T-cell (primary cell): Measurements from ENCODE around the gene C3AR1. TPM values are rescaled to one million over a fixed set of nuclear protein-coding genes. Genes with fewer than 3 reads are reported as not detected.
"Not testable (repeated sequence)": the region's sequence is repeated elsewhere in the genome, so short reads cannot be mapped to it uniquely, and the experiment has no call there.

ENCODE experiments used
- ATAC-seq, 4 experiments: fragments of 200-7000 bp in 3 of 4; fragments of 150-1000 bp in 1 of 4; cut with Tn5 transposase; replicated peaks in 1 of 4; 1 replicate in 3 of 4; 2 replicates in 1 of 4; pipeline ENCODE4 v1.10.0; 2021; ENCODE audit warnings: moderate library complexity in 3 of 4, mild to moderate bottlenecking in 2 of 4, moderate number of reproducible peaks in 1 of 4
- CTCF ChIA-PET, 2 donors: fragments of 300-600 bp; sonication (Branson Sonifier 250); formaldehyde crosslinking; loops; one replicate each; lab custom pipeline; 2022; ENCODE audit warnings: antibody characterized with exemption in 2 of 2; lab: Charles Lee
- POLR2A ChIA-PET, 2 donors: fragments of 300-600 bp; sonication (Branson Sonifier 250); formaldehyde crosslinking; loops; one replicate each; lab custom pipeline; 2022; ENCODE audit warnings: antibody characterized with exemption in 2 of 2; lab: Charles Lee
- DNase-seq, 35 experiments: peaks; one replicate each; pipeline versions ENCODE4 v3.0.0 to v3.0.0-alpha.2; 2013 to 2023
- H3K27ac ChIP-seq: one replicate; pipeline ENCODE4 v1.5.1; 2013; ENCODE audit warnings: low read length
- H3K27me3 ChIP-seq, 2 experiments: replicated peaks in 1 of 2; 1 replicate in 1 of 2; 2 replicates in 1 of 2; pipeline versions ENCODE4 v1.6.1 to v1.7.0; 2013; ENCODE audit warnings: low read length in 1 of 2, mixed read lengths in 1 of 2; ENCODE audit not compliant: control insufficient read depth in 2 of 2, insufficient read depth in 2 of 2; ENCODE audit errors: extremely low read depth in 1 of 2
- H3K36me3 ChIP-seq, 2 donors: 1 replicate in 1 of 2; 2 replicates in 1 of 2; pipeline versions ENCODE4 v1.6.1 to v1.7.0; 2013; ENCODE audit warnings: low read length in 1 of 2; ENCODE audit not compliant: control insufficient read depth in 2 of 2, insufficient read depth in 1 of 2; ENCODE audit errors: extremely low read depth in 1 of 2
- H3K4me1 ChIP-seq, 2 experiments: 1 replicate in 1 of 2; 2 replicates in 1 of 2; pipeline versions ENCODE4 v1.6.1 to v1.7.0; 2013; ENCODE audit warnings: low read length in 2 of 2, mixed read lengths in 1 of 2; ENCODE audit not compliant: insufficient read depth in 2 of 2, control insufficient read depth in 1 of 2; ENCODE audit errors: extremely low read depth in 1 of 2
- H3K4me3 ChIP-seq, 2 donors: 1 replicate in 1 of 2; 2 replicates in 1 of 2; pipeline versions ENCODE4 v1.5.1 to v1.7.0; 2013; ENCODE audit warnings: mild to moderate bottlenecking in 2 of 2, low read length in 1 of 2, moderate library complexity in 1 of 2; ENCODE audit not compliant: control insufficient read depth in 1 of 2; ENCODE audit errors: extremely low read depth in 1 of 2
- H3K9me3 ChIP-seq: 2 replicates; pipeline ENCODE4 v1.7.0; 2013
- H3K27ac Mint-ChIP-seq, 2 donors: one replicate each; pipeline ENCODE4 v1.8.0; 2020 to 2021; ENCODE audit warnings: mild to moderate bottlenecking in 2 of 2, mixed read lengths in 2 of 2
- H3K27me3 Mint-ChIP-seq, 2 donors: one replicate each; pipeline ENCODE4 v1.8.0; 2021 to 2022; ENCODE audit warnings: mixed read lengths in 2 of 2
- H3K36me3 Mint-ChIP-seq: one replicate; pipeline ENCODE4 v1.8.0; 2021; ENCODE audit warnings: mixed read lengths
- H3K4me1 Mint-ChIP-seq, 3 donors: one replicate each; pipeline ENCODE4 v1.8.0; 2020 to 2022; ENCODE audit warnings: mixed read lengths in 3 of 3, mild to moderate bottlenecking in 1 of 3
- H3K4me3 Mint-ChIP-seq, 3 donors: one replicate each; pipeline ENCODE4 v1.8.0; 2020 to 2022; ENCODE audit warnings: mild to moderate bottlenecking in 3 of 3, mixed read lengths in 3 of 3, moderate library complexity in 3 of 3
- H3K9me3 Mint-ChIP-seq, 3 donors: one replicate each; pipeline ENCODE4 v1.8.0; 2020 to 2022; ENCODE audit warnings: mixed read lengths in 3 of 3
- WGBS: methylation state at CpG from one replicate; pipeline ENCODE4 v1.1.5; 2013; ENCODE audit warnings: missing lambda C conversion rate; ENCODE audit not compliant: insufficient coverage; 5-methylcytosine and 5-hydroxymethylcytosine counted together
- total RNA-seq, 35 experiments: library from RNA in 6 of 35; stranded (reverse) in 6 of 35; fragments of 120-200 nt in 1 of 35; gene quantifications; one replicate each; pipeline versions ENCODE4 v1.2.1 to v1.2.4 and lab custom pipeline; 2013 to 2026

C3AR1 gene
- total RNA-seq, 5 donors from 2014 or later (not counting 1 experiment from before 2014, with no cell fraction given) = 0.68 to 5.1 (median 2.4) TPM

DNA sequence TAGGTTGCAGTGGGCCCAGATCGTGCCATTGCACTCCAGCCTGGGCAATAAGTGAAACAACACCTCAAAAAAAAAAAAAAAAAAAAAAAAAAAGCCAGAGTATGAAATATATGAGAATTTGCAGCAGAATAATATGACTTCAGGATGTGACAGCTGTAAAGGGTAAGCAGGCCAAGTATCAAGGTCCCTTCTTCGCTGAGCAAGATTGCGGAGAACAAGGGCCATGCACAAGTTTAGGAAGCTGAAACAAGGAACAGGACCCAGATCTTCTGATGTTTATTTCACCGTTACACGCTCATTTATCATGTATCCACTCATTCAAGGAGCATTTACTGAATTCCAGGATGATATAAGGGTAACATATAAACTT lies 34.3 kb downstream of the C3AR1 start:
- Histone ChIP-seq H3K27ac (peak overlapping the region; percentile 77), H3K9me3 (no peaks in the 10 kb centered on the region), H3K4me3 (peak overlapping the region; percentile 52 to 82), H3K27me3 (no peaks in the 10 kb centered on the region), H3K4me1 (peaks cover 11 to 58% of the 10 kb centered on the region in 2 experiments), H3K36me3 (peaks cover 0 to 3% of the 10 kb centered on the region in 2 donors)
- Mint-ChIP-seq H3K27ac (peak overlapping the region; percentile 89 to 91), H3K4me1 (peaks cover 42 to 50% (median 46%) of the 10 kb centered on the region in 3 donors), H3K27me3 (no peaks in the 10 kb centered on the region), H3K4me3 (peak overlapping the region; percentile 82 to 88 (median 85)), H3K9me3 (no peaks in the 10 kb centered on the region), H3K36me3 (no peaks in the 10 kb centered on the region)
- CTCF ChIA-PET = interaction anchor here (0.5 to 1.0 kb wide), 4 partner anchors 9 to 169 kb away, joined by 3 to 4 read pairs (median 3); no protein-coding TSS in a partner anchor
- POLR2A ChIA-PET = no interaction called here
- peak in 1 of 35 experiments; percentile 38 for DNase-seq
- ATAC-seq = no peak
- no CpG with 5 or more reads among the region's 5 CpGs for WGBS

DNA sequence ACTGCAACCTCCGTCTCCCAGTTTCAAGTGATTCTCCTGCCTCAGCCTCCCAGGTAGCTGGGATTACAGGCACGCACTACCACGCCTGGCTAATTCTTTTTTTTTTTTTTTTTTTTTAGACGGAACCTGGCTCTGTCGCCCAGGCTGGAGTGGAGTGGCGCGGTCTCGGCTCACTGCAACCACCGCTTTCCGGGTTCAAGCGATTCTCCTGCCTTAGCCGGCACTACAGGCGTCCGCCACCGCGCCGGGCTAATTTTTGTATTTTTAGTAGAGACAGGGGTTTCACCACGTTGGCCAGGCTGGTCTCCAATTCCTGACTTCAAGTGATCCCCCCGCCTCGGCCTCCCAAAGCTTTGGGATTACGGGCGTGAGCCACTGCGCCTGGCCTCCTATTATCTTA lies 35.1 kb downstream of the C3AR1 start:
- H3K27ac Mint-ChIP-seq, H3K27me3 ChIP-seq, H3K27me3 Mint-ChIP-seq, H3K9me3 Mint-ChIP-seq, H3K4me3 ChIP-seq, H3K27ac ChIP-seq, DNase-seq, H3K36me3 ChIP-seq, CTCF ChIA-PET, ATAC-seq, H3K36me3 Mint-ChIP-seq, H3K9me3 ChIP-seq: not testable (repeated sequence)
- H3K4me1 Mint-ChIP-seq = peaks cover 42 to 48% (median 42%) of the 10 kb centered on the region in 3 donors
- peaks cover 12 to 51% of the 10 kb centered on the region in 2 experiments for H3K4me1 ChIP-seq
- 100% methylated on average over 1 of the region's 23 CpGs for WGBS
- H3K4me3 Mint-ChIP-seq = peak overlapping the region in 2 of 3 donors; percentile 39 to 88
- POLR2A ChIA-PET = interaction anchor here in 1 of 2 donors (0.7 kb wide), 1 partner anchor 51 kb away, joined by 9 read pairs; no protein-coding TSS in a partner anchor

DNA sequence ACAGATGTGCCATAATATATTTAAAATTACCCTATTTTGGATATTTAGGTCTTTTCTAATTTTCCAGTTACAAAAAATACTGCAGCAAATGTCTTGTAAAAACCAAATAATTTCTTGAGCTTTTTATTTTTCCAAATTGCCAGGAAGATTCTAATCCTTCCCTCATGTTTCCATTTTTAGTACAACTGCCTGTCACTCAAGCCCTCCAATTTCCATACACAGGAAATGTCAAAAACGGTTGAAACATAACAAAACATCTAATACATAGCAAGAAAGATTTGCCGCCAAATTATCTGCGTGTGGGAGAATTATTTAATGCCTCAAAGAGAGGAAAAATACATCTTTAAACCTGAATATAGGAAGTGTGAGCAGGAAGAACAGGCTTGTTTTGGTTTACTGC lies 36.0 kb downstream of the C3AR1 start:
- Mint-ChIP-seq H3K27ac (no peak overlapping the region), H3K27me3 (no peaks in the 10 kb centered on the region), H3K4me3 (no peak overlapping the region), H3K4me1 (peaks cover 35 to 41% (median 36%) of the 10 kb centered on the region in 3 donors), H3K9me3 (no peaks in the 10 kb centered on the region), H3K36me3 (no peaks in the 10 kb centered on the region)
- no peak overlapping the region for H3K4me3 ChIP-seq
- WGBS = 100% methylated on average over 1 of the region's 3 CpGs
- peaks cover 0 to under 1% of the 10 kb centered on the region in 2 donors for H3K36me3 ChIP-seq
- no peaks in the 10 kb centered on the region for H3K9me3 ChIP-seq
- no peak overlapping the region for H3K27ac ChIP-seq
- H3K4me1 ChIP-seq = peaks cover 12 to 51% of the 10 kb centered on the region in 2 experiments
- DNase-seq (no peak), ATAC-seq (no peak)
- ChIA-PET CTCF (interaction anchor here in 1 of 2 donors (0.5 kb wide), 1 partner anchor 63 kb away, joined by 3 read pairs; no protein-coding TSS in a partner anchor), POLR2A (interaction anchor here in 1 of 2 donors (0.7 kb wide), 1 partner anchor 51 kb away, joined by 9 read pairs; no protein-coding TSS in a partner anchor)
- H3K27me3 ChIP-seq = no peaks in the 10 kb centered on the region

DNA sequence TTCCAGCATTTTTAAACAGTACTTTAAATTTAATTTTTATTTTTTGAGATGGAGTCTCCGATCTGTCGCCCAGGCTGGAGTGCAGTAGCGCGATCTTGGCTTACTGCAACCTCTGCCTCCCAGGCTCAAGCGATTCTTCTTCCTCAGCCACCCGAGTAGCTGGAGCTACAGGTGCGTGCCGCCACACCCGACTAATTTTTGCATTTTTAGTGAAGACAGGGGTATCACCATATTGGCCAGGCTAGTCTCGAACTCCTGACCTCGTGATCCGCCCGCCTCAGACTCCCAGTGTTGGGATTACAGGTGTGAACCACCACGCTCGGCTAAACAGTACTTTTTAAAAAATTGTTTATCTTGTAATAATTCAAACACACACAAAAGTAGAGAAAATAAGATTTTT lies 37.9 kb downstream of the C3AR1 start:
- ChIA-PET POLR2A (interaction anchor here in 1 of 2 donors (0.6 to 1.3 kb wide), 3 partner anchors 38 to 94 kb away, joined by 3 to 17 read pairs (median 3); partner anchors contain the start of gene C3AR1), CTCF (interaction anchor here in 1 of 2 donors (1.4 to 1.7 kb wide), 2 partner anchors 10 to 95 kb away, joined by 5 to 7 read pairs; no protein-coding TSS in a partner anchor)
- no peak overlapping the region for H3K27ac Mint-ChIP-seq
- H3K4me1 Mint-ChIP-seq = peaks cover 16 to 24% (median 23%) of the 10 kb centered on the region in 3 donors
- 97% methylated on average over 10 of the region's 15 CpGs for WGBS
- Histone ChIP-seq H3K4me3 (no peak overlapping the region), H3K9me3 (no peaks in the 10 kb centered on the region), H3K36me3 (peaks cover 0 to 4% of the 10 kb centered on the region in 2 donors), H3K27me3 (no peaks in the 10 kb centered on the region), H3K27ac (no peak overlapping the region), H3K4me1 (peaks cover 2 to 32% of the 10 kb centered on the region in 2 experiments)
- no peak for DNase-seq
- no peak for ATAC-seq
- H3K4me3 Mint-ChIP-seq = peak overlapping the region in 1 of 3 donors; percentile 97
- H3K27me3 Mint-ChIP-seq = no peaks in the 10 kb centered on the region
- no peaks in the 10 kb centered on the region for H3K9me3 Mint-ChIP-seq
- H3K36me3 Mint-ChIP-seq = no peaks in the 10 kb centered on the region

DNA sequence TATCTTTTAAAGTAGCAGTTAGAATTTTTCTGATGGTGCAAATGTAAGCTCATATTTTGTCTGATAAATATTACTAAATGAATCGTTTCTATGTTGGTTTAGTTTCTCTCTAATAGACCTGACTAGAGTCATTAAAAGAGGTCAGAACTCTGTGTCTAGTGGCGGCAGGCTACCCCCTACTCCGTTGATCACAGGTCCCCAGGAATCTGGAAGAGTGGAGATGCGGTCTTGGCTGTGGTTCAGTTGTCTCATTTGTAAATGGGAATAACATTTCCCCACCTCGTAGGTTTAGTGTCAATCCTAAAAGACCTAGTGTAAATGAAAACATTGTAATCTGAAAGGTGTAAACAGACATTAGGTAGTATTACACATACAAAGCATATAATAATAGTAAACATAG lies 38.3 kb downstream of the C3AR1 start:
- H3K27me3 Mint-ChIP-seq = no peaks in the 10 kb centered on the region
- WGBS = no CpG with 5 or more reads among the region's 5 CpGs
- no peaks in the 10 kb centered on the region for H3K9me3 Mint-ChIP-seq
- DNase-seq (no peak), ATAC-seq (no peak)
- H3K36me3 Mint-ChIP-seq = no peaks in the 10 kb centered on the region
- Histone ChIP-seq H3K4me1 (peaks cover 2 to 28% of the 10 kb centered on the region in 2 experiments), H3K27me3 (no peaks in the 10 kb centered on the region), H3K27ac (peak overlapping the region; percentile 100), H3K9me3 (no peaks in the 10 kb centered on the region), H3K36me3 (peaks cover 0 to 4% of the 10 kb centered on the region in 2 donors), H3K4me3 (no peak overlapping the region)
- H3K4me1 Mint-ChIP-seq = peaks cover 14 to 24% (median 21%) of the 10 kb centered on the region in 3 donors
- POLR2A ChIA-PET = interaction anchor here (0.6 to 1.3 kb wide), 8 partner anchors 10 to 164 kb away, joined by 3 to 17 read pairs (median 4); partner anchors contain the start of genes C3AR1 (in 1 of the 2) and SLC2A3 (in 1 of the 2)
- CTCF ChIA-PET = interaction anchor here in 1 of 2 donors (1.4 to 1.7 kb wide), 2 partner anchors 10 to 94 kb away, joined by 5 to 7 read pairs; no protein-coding TSS in a partner anchor
- peak overlapping the region; percentile 65 to 97 (median 94) for H3K4me3 Mint-ChIP-seq
- H3K27ac Mint-ChIP-seq = peak overlapping the region; percentile 69 to 77

DNA sequence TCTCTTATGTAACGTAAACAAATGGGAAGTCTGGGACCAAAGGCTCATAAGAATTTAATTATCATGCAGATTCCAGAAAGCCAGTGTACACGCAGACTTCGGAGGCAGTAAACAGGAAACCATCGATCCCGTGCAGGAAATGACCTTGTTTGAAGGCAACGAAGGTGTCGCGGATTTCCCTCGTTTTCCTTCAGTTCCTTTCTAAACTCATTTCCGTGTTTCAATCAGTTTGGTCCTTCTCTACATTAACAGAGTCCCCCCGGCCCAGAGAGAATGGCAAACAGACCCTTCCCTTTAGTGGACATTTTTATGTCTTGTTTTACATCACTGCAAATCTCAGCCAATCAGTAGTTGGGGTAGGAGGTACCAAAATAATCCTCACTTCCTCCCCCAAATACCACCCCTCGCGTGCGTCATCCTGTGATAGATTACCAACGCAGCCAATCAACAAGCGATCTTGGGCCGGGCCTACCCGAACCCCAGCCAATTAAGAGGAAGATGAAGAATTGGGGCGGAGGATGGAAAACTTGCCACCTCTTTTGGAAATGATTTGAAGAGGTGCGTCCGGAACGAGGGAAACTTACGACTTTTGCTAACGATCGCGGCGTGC lies 39.8 kb downstream of the C3AR1 start:
- POLR2A ChIA-PET = interaction anchor here (0.8 to 1.0 kb wide), 5 partner anchors 39 to 1747 kb away, joined by 3 to 7 read pairs (median 3); partner anchors contain the start of gene SLC2A3 (in 1 of the 2)
- DNase-seq (peak; percentile 90 to 98 (median 97)), ATAC-seq (peak; percentile 92 to 96 (median 94))
- Histone ChIP-seq H3K36me3 (peaks cover 0 to 4% of the 10 kb centered on the region in 2 donors), H3K4me1 (peaks cover 2 to 20% of the 10 kb centered on the region in 2 experiments), H3K27me3 (no peaks in the 10 kb centered on the region), H3K4me3 (peak overlapping the region; percentile 82 to 94), H3K27ac (peak overlapping the region; percentile 100), H3K9me3 (no peaks in the 10 kb centered on the region)
- Mint-ChIP-seq H3K9me3 (no peaks in the 10 kb centered on the region), H3K36me3 (no peaks in the 10 kb centered on the region), H3K4me3 (peak overlapping the region; percentile 89 to 97 (median 94)), H3K27ac (peak overlapping the region; percentile 97 to 98), H3K27me3 (no peaks in the 10 kb centered on the region), H3K4me1 (peaks cover 14 to 19% (median 17%) of the 10 kb centered on the region in 3 donors)
- WGBS = 0% methylated on average over 17 of the region's 27 CpGs
- CTCF ChIA-PET = interaction anchor here in 1 of 2 donors (0.6 to 1.7 kb wide), 7 partner anchors 13 to 94 kb away, joined by 3 to 8 read pairs (median 6); no protein-coding TSS in a partner anchor
